HG02884 (cell line): ENCODE data around the gene KRT17.

Experiments used
- ATAC-seq: cut with Tn5 transposase; IDR thresholded peaks from one replicate; pipeline ENCODE4 v1.9.1; 2021; ENCODE audit warnings: mild to moderate bottlenecking, moderate library complexity; ENCODE audit not compliant: unreplicated experiment

The KRT17 gene

DNA sequence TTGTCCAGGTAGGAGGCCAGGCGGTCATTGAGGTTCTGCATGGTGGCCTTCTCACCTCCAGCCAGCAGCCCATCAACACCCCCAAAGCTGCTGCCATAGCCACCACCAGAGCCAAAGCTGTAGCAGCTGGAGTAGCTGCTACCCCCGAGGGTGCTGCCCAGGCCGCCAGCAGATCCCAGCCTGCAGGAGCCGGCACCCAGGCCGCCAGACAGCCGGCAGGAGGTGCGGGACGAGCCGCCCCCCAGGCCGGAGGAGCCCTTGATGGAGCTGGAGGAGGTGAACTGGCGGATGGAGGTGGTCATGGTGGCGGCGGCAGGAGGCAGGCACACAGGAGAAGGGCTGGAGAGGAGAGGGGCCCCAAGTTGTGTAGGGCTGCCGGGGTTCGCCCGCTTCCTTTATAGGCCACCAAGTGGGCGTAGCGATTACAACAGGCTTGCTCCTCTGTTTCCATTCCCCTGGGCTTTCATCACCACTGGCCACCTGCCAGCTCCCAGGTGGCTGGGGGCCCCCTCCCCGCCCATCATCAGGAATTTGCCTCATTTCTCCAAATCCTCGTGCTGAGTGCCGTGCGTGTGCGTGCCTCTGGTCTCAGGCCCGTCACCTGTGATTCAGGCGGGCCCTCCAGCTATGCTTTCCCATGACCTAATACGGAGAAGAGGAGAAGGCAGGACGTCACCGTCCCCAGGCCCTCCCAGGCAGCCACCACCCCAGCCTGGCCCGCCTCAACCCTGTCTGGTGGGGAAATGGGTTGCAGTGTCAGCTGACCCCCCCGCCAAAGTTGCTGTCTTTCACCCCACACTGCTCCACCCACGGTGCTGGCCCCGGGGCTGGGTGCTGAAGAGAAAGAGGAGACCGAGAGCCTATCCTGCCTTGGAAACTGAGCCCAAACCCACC, at the start of gene KRT17:
Gene KRT17, minus strand, starts transcription at position 368 of the 894 bp plus-strand sequence. Its CDS starts 66 bp downstream, at position 302.
- no peak for ATAC-seq

DNA sequence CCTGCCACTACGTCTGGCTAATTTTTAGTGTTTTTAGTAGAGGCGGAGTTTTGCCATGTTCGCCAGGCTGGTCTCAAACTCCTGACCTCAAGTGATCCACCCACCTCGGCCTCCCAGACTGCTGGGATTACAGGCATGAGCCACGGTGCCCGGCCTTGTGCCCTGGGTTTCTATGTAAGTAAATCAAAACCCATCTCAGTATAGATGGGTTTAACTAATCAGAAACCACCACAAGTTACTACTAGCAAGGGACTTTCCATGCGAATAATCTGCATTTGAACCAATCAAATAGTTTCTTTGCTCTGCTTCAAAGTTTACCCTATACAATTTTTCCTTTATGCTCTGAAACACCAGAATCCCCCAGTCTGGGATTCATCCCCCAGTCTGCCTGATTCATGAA, 47.8 kb upstream of the KRT17 start:
- no peak for ATAC-seq

DNA sequence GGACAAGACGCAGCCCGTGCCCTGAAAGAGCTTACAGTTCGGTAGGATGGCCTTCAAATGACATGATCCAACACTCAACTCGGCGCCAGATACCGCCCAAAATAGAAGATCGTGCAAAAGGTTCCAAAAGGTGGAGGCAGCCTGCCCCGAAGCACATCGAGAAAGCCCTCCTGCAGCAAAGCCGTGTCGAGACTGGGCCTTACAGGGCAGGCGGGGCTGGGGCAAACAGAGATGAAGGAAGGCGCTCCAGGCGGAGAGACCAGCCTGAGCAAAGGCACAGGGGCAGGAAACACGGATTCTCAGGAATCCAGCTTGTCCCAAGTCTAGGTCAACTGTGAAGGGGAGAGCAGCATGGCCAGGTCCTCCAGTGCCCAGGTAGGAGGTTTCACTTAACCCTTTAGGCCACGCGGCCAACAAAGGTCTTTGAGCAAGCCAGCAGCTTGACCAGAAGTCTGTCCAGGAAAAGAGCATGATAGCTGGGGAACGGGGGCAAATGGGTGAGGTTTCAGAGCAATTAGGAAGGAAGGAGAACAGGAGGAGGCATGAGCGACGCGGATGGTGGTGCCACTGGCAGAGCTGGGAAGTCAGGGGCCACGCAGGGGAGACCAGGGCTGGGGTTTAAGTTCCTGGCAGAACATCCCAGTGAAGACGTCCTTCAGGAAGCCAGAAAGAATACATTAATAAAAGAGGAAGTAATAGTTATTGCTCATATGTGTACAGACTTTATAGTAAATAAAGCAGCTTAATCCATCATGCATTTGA, 43.1 kb upstream of the KRT17 start:
- ATAC-seq = no peak

DNA sequence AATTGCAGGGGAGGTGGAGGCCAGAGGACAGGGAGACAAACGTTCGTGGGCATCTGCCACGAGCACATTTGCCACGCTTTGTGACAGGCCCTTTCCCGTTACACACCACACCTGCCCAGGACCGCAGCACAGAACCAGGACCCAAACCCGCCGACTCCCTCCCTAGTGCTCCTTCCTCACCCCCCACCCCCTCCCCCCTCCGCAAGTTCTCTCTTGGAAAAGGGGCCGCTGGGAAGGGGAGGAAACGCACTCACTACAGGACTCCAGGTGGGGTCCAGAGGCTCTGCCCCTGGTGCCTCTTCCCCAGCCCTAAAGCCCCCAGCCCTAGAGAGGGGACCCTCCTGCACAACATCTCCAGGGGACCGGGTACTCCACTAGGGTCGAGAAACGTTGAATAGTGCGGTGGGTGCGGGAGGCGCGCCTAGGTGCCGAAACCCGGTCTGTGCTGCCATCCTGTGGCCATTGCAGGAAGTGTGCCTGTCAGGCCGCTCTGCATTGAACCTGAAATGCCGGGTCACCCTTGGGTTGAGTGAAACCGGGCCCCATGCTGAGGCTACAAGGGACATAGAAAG, 42.4 kb upstream of the KRT17 start:
- ATAC-seq = no peak

DNA sequence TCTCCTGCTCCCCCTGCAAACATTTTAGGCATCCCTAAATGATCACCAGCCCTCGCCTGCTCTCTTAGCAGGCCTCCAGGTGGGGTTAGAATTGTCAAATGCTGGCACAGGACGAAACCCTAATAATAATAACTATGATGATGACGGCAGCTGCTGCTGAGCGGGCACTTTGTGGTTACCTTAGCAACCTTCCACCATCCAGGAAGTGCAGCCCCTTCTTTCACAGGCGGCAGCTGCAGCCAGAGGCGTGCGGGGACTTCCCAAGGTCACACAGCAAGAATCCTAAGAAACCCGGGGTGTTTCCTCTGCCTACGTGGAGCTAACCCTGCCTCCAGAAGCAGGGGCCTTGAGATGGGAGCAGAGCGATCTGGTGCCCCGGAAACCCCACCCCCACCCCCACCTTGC, 41.9 kb upstream of the KRT17 start:
- no peak for ATAC-seq

DNA sequence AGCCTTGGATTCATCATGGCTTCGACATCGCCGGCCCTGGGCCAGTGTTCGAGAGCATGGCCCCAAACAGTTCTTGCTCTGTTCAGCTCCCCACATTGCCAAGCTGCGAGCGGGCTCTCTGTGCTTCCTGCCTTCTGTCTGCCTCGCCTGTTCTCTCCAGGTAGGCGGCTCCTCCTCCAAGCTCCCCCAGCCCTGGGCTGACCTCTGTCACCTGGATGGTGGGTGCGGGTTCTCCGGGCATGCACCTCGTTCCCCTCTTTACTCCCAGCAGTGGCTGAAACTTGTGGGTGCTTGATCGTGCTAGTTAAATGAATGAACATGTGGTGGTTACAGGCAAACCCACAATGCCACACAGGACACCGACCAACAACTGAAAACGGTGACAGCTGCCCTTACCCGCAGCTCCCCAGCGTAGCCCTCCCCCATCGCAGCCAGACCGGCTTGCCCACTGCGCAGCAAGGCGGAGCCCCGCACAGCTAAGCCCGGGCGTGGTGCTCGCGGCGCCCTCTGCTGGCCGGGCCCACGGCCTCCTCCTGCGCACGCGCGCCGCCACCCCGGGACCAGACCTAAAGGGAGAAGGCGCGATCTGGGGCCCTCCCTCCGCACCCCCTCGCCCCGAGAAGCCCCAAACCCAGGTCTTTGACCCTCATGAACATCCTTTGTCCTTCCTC, 41.3 kb upstream of the KRT17 start:
- peak; percentile 66 for ATAC-seq

DNA sequence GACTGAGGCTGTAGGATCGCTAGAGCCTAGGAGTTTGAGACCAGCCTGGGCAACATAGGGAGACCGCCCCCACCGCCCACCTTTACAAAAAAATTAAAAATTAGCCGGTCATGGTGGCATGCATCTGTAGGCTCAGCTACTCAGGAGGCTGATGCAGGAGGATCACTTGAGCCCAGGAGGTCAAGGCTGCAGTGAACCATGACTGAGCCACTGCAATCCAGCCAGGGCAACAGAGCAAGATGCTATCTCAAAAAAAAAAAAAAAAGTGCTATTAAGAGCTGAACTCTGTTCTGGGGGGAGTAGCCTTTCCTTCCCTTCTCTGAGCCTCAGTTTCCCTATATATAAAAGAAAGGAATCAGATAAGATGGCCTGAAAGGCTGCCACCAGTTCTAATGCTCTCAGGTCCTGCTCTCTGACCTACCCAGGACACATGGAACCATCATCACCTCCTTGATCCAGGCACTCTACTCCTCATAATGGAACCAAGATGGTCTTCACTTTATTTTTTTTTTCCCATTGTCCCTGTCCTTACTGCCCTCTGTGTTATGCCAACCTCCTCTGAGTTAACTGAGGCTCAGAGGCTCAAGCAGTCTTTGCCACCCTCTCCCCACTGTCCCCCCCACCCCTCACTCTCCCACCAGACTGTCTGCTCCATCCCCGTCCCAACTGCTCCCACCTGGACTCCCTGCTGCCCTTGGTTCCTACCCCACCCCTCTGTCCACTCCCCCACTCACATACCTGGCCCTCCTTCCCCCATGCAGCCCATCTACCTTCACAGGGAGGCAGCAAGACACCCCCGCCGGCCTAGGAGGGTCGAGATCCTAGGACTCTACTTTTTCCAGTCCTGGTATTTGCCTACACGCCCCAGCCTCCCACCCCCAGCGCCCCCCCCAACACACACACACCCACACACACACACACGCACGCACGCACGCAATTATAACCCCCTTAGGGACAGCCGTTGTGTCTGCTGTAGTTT, 40.5 kb upstream of the KRT17 start:
- ATAC-seq = no peak

DNA sequence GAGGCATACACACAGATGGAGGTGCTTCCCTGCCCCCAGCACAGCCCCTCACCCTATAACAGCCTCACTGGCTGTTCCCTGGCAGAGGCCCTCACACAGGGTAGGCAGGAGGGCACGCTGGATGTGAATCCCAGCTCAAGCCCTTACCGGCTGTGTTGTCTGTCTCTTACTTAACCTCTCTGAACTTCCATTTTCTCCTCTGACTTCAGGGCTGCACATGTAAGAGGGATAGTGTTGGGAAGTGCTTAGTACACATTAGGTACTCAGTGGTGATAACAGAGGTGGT, 39.7 kb upstream of the KRT17 start:
- ATAC-seq = no peak

DNA sequence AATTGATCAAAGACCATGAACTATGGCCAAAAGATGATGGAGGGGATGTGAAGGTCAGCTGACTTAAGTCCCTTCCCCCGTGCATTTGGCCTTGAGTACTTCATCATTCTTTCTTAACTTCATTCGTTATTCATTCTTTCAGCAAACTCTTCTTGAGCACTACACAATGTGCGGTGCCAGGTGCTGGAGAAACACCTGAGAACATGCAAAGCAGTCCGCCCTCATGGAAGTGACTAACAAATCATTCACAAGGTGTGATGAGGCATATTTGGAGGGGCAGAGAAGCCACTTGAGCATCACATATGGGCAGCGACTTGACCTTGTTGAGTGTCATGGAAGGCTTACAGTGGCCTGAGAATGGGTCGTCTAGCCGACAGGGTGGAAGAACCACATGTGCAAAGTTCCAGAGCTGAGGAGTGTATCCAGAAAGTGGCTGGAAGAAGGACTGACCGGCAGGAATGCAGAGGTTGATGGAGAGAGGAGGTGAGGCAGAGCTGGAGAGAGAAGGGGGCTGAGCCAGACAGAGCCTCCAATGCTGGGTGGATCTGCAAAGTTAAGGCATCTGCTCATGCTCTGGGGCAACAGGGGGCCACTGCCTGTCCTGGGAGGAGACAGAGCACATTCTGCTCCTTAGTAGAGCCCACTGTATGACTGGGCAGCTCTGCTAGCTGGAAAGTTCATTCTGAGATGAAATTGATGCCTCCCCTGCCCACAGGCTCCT, 39.2 kb upstream of the KRT17 start:
- ATAC-seq = no peak

DNA sequence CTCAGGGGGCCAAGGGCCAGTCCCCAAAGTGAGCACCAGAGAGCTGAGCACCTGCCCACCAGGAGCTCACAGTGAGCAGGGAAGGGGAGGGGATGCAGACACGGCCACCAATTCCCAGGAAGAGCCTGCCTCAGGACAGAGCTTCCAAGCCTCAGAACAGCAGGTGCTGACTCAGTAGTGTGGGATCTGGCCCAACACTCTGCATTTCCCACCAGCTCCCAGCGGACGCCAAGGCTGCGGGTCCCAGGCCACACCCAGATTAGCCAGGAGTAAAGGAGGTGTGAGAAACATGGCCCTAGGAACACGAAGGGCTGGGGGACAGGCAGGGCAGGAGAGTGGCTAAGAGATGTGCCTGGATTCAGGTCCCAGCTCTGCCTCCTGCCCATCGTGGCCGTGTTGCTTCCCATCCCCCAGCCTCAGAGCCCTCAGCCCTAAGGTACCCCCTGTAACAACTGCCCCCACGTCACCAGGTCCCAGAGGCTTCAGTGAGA, 35.9 kb upstream of the KRT17 start:
- ATAC-seq = no peak

DNA sequence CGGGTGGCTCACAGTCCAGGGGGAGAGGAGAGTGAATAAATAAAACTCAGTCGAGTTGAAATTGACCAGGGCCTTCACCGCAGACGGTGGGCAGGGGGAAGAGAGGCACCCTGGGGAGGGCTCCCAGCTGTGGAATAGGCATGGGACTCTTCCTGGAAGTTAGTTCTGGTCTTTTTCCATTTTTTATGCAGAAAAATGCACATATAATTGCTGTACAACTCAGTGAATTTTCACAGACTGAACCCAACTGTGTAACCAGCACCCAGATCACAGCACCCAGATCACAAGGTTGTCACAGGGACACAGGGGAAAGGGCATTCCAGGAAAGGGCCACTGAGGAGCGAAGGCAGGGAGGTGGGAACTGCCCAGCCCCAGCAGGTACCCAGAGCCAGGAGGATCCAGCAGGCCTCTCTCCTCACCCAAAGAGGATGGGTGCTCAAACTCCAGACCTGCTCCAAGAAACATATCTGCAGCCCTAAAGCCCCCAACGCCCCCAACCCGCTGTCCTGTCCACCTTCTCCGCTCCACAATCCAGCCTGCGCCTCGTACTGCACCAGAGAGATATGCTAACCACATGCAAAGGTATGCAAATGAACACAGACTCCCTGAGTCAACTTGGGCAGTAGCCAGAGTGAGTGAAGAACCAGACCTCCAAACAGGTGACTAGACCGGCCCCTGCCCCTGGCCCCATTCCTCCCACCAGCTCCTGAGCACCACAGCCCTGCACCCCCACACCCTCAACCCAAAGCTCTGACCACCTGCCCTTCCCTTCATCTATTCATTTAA, 35.2 kb upstream of the KRT17 start:
- ATAC-seq = no peak

DNA sequence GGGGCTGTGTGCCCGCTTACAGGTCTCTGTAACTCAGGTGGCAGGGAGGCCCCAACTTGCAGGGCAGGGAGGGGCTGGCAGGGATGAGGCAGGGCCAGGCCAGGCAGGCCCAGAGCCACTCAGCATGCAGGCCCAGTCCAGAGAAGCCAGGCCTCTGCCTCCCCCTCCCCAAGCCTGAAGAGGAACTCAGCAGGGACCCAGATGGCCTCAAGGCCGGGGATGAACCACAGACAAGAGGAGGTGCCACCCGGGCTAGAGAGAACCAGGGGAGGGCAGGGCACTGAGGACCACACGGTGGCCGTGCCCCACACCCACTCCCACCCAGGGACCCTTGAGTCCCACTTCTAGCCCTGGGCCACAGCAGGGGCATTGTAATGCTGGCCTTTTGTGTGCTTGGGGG, 34.5 kb upstream of the KRT17 start:
- no peak for ATAC-seq

DNA sequence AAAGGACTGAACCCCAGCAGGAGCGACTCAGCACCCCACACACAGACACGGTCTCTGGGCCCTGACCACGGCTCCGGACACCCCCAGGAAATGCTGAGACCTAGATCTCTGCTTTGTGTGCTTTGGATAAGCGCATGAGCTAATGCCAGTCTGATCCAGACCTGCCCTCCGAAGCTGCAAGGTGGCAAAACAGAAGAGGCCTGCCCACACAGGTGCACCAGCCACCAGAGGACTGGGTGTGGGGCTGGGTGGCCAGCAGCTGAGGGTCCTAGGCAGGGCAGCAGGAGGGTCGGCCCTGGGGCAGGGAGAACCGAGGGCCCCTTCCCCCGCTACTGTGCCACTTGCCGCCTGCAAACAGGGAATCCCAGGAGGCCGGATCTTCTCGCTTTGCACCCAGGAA, 33.6 kb upstream of the KRT17 start:
- no peak for ATAC-seq

DNA sequence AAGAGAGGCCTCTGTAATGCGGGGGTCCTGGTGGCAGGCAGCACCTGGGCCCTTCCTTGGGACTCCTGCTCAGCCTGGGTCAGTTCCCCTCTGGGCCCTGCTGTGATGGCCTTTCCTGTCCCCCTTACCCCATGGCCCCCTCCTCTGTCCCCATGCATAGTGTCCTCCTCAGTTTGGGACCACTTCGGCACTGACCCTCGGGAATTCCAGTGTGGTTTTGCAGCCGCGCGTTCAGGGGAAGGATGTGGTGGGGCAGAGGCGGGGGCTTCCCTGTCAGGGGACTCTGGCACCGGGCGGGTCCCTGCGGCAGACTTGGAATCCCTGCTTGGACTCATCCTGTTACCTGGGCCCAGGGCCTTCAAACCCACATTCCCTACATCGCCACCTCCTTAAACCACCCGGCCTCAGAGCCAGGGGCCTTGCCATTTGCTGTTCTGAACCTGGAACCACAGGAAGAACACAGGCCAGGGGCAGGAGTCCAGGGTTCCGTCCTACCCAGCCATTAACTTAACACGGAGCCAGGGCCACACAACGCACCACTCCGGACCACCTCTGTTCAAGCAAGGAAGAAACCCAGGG, 32.9 kb upstream of the KRT17 start:
- ATAC-seq = no peak

DNA sequence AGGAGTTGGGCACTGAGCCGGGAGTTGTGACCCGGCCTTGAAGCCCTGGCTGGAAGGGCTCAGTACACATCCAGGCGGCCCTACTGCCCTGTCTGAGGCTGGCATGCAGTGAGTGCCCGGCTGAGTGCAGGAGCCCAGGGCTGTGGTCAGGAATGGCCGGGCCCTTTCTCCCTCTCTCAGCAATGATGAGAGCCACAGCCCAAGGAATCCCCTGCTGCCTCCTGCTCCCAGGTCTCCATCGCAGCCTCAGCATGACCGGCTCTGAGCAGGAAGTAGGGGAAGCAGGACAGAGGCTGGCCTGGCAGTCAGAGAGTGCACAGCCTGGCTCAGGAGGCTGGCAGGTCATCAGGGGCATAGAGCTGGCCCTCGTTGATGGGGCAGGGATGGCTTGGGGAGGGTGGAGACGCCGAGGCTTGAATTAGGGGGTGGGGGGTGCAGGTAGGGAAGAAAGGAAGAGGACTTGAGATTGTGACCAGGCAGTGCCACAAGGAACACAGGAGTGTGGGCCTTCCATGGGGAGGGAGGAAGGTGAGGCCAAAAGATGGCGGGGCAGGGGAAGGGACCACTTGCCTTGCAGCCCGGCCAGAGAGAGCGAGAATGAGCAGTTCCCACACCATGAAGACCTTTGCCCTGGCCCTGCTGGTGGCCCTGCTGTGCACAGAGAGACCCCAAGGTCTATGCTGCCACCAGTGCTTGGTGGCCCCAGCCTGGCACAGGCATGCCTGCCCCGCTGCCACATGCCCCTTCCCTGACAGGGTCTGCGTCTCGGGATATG, 32.1 kb upstream of the KRT17 start:
- no peak for ATAC-seq

DNA sequence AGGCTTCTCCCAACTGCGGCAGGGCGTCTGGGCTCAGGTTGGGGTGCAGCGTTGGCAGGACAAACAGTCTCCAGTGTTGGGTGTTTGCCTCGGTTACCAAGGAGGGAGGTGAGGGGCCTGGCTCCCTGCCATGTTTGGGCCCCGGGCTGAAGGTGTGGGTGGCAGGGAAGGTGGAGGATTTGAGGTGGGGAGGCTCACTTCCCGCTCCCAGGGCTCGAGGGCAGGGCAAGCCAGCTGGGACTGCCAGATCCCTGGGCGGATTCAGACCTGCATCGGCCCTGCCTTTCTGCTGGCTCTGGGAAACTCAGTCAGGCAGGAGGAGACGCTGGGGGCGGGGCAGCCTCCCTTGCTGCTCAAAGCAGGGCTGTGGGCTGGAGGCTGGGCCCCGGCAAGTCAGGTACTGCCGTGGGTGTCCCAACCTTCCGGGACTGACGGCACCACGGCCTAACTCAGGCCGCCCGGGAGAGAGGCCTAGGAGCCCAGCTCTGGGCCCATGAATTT, 31.3 kb upstream of the KRT17 start:
- no peak for ATAC-seq
